ENCODE data around the gene BAIAP3. TPM values are rescaled to one million over a fixed set of nuclear protein-coding genes. Genes with fewer than 3 reads are reported as not detected.

BAIAP3 gene
- total RNA-seq, 1 experiment from 2014 or later: 44.7 TPM

GRCh38 chr16:1351582-1352362 is 18.3 kb downstream of the BAIAP3 start, which contains the start of the genes GNPTG and TSR3:
Gene GNPTG (plus strand): TSS chr16:1351931. CDS start chr16:1351966, 35 bp downstream.
Gene TSR3 (minus strand): TSS chr16:1351878. CDS start chr16:1351804, 74 bp downstream.
- H3K4me2 ChIP-seq (ENCODE audit: low read length): peak within 1 kb of the TSS; percentile 78
- H3K9ac ChIP-seq (ENCODE audit: low read length): peak within 1 kb of the TSS; percentile 86
- no peaks in the 10 kb centered on the region for H3K9me3 ChIP-seq (ENCODE audit: control insufficient read depth in 1 of 2, insufficient read depth in 1 of 2, low read depth in 1 of 2, low read length in 2 of 2)
- no peaks in the 10 kb centered on the region for H3K27me3 ChIP-seq (ENCODE audit: insufficient read depth, low read length)
- no peak within 1 kb of the TSS for H2AFZ ChIP-seq (ENCODE audit: low read depth, low read length, poor library complexity, severe bottlenecking)
- H3K4me3 ChIP-seq (replicated peaks in 1 of 2; ENCODE audit: low read depth in 1 of 2, low read length in 2 of 2): peak within 1 kb of the TSS; percentile 91 to 99
- intact Hi-C loops (cut with micrococcal nuclease): no loop called here
- peaks cover 0 to 9% of the 10 kb centered on the region in 2 experiments; a peak in 1 of 4 replicates for H3K36me3 ChIP-seq (ENCODE audit: control insufficient read depth in 1 of 2, insufficient read depth in 2 of 2, low read length in 2 of 2)
- H3K9me2 ChIP-seq (ENCODE audit: insufficient read depth): no peaks in the 10 kb centered on the region
- no peaks in the 10 kb centered on the region for H4K20me1 ChIP-seq (ENCODE audit: insufficient read depth)
- H3K79me2 ChIP-seq (ENCODE audit: insufficient read depth, low read length): peaks cover 66% of the 10 kb centered on the region
- RAD21 ChIA-PET (ENCODE audit: low non-redundant PET in 1 of 2, low total read pairs in 2 of 2, uncharacterized antibody in 2 of 2, unreplicated experiment in 2 of 2): no interaction called here
- CTCF ChIA-PET: no interaction called here
- peaks cover 17 to 28% of the 10 kb centered on the region in 2 experiments for H3K4me1 ChIP-seq (ENCODE audit: control insufficient read depth in 1 of 2, insufficient read depth in 2 of 2, low read length in 2 of 2)
- peak; percentile 82 for ATAC-seq
- POLR2A ChIA-PET: no interaction called here
- BruUV-seq (replicated peaks): no TSS peak
- H3K27ac ChIP-seq (ENCODE audit: low read depth, low read length): peak within 1 kb of the TSS; percentile 81
- peak; percentile 60 for DNase-seq (ENCODE audit: low read depth, low spot score)
- TF ChIP-seq JUND (IDR thresholded peaks at IDR 0.05): no peak
- TF ChIP-seq, protein P1, sequence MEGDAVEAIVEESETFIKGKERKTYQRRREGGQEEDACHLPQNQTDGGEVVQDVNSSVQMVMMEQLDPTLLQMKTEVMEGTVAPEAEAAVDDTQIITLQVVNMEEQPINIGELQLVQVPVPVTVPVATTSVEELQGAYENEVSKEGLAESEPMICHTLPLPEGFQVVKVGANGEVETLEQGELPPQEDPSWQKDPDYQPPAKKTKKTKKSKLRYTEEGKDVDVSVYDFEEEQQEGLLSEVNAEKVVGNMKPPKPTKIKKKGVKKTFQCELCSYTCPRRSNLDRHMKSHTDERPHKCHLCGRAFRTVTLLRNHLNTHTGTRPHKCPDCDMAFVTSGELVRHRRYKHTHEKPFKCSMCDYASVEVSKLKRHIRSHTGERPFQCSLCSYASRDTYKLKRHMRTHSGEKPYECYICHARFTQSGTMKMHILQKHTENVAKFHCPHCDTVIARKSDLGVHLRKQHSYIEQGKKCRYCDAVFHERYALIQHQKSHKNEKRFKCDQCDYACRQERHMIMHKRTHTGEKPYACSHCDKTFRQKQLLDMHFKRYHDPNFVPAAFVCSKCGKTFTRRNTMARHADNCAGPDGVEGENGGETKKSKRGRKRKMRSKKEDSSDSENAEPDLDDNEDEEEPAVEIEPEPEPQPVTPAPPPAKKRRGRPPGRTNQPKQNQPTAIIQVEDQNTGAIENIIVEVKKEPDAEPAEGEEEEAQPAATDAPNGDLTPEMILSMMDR (IDR thresholded peaks at IDR 0.05 in 2 of 3, conservative IDR thresholded peaks at IDR 0.05 in 1 of 3; ENCODE audit: borderline replicate concordance in 1 of 3, insufficient read depth in 1 of 3, low read depth in 2 of 3, low read length in 2 of 3): no peak
- no peak for TF ChIP-seq EZH2phosphoT487 (IDR thresholded peaks at IDR 0.05; ENCODE audit: borderline replicate concordance)
- TF ChIP-seq, protein P2, sequence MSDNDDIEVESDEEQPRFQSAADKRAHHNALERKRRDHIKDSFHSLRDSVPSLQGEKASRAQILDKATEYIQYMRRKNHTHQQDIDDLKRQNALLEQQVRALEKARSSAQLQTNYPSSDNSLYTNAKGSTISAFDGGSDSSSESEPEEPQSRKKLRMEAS (IDR thresholded peaks at IDR 0.05): peak; percentile 83; the same call in 1 of the 2 replicates
- TF ChIP-seq EZH2 (IDR thresholded peaks at IDR 0.05): no peak
- TF ChIP-seq ELF1 (IDR thresholded peaks at IDR 0.05; ENCODE audit: borderline replicate concordance, low read depth): no peak
- no peak; the same call in 1 of the 2 replicates for TF ChIP-seq SP1 (IDR thresholded peaks at IDR 0.05; ENCODE audit: low read depth)
- TF ChIP-seq, protein P3, sequence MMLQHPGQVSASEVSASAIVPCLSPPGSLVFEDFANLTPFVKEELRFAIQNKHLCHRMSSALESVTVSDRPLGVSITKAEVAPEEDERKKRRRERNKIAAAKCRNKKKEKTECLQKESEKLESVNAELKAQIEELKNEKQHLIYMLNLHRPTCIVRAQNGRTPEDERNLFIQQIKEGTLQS (IDR thresholded peaks at IDR 0.05): no peak; the same call in 1 of the 2 replicates
- no peak for TF ChIP-seq EGR1 (IDR thresholded peaks at IDR 0.05; ENCODE audit: low read depth)
- TF ChIP-seq RAD21 (IDR thresholded peaks at IDR 0.05; ENCODE audit: low read depth): no peak
- TF ChIP-seq CBX3 (IDR thresholded peaks at IDR 0.05; ENCODE audit: low read depth): no peak
- TF ChIP-seq SIN3A (IDR thresholded peaks at IDR 0.05; ENCODE audit: low read depth): peak; percentile 95
- no peak for TF ChIP-seq SRF (IDR thresholded peaks at IDR 0.05; ENCODE audit: low read depth)
- no peak for TF ChIP-seq ZNF274 (IDR thresholded peaks at IDR 0.05; ENCODE audit: low read depth, low read length)
- TF ChIP-seq, protein P4, sequence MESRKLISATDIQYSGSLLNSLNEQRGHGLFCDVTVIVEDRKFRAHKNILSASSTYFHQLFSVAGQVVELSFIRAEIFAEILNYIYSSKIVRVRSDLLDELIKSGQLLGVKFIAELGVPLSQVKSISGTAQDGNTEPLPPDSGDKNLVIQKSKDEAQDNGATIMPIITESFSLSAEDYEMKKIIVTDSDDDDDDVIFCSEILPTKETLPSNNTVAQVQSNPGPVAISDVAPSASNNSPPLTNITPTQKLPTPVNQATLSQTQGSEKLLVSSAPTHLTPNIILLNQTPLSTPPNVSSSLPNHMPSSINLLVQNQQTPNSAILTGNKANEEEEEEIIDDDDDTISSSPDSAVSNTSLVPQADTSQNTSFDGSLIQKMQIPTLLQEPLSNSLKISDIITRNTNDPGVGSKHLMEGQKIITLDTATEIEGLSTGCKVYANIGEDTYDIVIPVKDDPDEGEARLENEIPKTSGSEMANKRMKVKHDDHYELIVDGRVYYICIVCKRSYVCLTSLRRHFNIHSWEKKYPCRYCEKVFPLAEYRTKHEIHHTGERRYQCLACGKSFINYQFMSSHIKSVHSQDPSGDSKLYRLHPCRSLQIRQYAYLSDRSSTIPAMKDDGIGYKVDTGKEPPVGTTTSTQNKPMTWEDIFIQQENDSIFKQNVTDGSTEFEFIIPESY (IDR thresholded peaks at IDR 0.05; ENCODE audit: extremely low read depth, insufficient replicate concordance, low read length): no peak
- no peak for TF ChIP-seq FOSL1 (IDR thresholded peaks at IDR 0.05; ENCODE audit: low read depth)
- peak; percentile 76 for TF ChIP-seq POLR2AphosphoS5 (IDR thresholded peaks at IDR 0.05; ENCODE audit: low read depth, low read length)
- TF ChIP-seq REST (IDR thresholded peaks at IDR 0.05; ENCODE audit: low read depth): no peak
- peak; percentile 96 for TF ChIP-seq YY1 (IDR thresholded peaks at IDR 0.05; ENCODE audit: extremely low read depth, insufficient replicate concordance, low read depth, low read length)
- TF ChIP-seq ZFX (IDR thresholded peaks at IDR 0.05): peak; percentile 88; the same call in 1 of the 2 replicates
